Measurements from ENCODE around the gene LARGE2. TPM values are rescaled to one million over a fixed set of nuclear protein-coding genes. Genes with fewer than 3 reads are reported as not detected.

The LARGE2 gene
- total RNA-seq, 1 experiment from 2014 or later: 30.1 TPM

- peak overlapping the region; percentile 86 for H3K4me3 Mint-ChIP-seq (ENCODE audit: low read depth, unreplicated experiment)
- H3K36me3 Mint-ChIP-seq (ENCODE audit: insufficient read depth, unreplicated experiment): peaks cover 36% of the 10 kb centered on the region
- TF ChIP-seq, protein P1, sequence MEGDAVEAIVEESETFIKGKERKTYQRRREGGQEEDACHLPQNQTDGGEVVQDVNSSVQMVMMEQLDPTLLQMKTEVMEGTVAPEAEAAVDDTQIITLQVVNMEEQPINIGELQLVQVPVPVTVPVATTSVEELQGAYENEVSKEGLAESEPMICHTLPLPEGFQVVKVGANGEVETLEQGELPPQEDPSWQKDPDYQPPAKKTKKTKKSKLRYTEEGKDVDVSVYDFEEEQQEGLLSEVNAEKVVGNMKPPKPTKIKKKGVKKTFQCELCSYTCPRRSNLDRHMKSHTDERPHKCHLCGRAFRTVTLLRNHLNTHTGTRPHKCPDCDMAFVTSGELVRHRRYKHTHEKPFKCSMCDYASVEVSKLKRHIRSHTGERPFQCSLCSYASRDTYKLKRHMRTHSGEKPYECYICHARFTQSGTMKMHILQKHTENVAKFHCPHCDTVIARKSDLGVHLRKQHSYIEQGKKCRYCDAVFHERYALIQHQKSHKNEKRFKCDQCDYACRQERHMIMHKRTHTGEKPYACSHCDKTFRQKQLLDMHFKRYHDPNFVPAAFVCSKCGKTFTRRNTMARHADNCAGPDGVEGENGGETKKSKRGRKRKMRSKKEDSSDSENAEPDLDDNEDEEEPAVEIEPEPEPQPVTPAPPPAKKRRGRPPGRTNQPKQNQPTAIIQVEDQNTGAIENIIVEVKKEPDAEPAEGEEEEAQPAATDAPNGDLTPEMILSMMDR (IDR thresholded peaks at IDR 0.05; ENCODE audit: unreplicated experiment): no peak
- no peaks in the 10 kb centered on the region for H3K9me3 Mint-ChIP-seq (ENCODE audit: low read depth, unreplicated experiment)
- H3K27ac Mint-ChIP-seq (ENCODE audit: unreplicated experiment): peak overlapping the region; percentile 91
- CTCF ChIA-PET: no interaction called here
- no peaks in the 10 kb centered on the region for H3K27me3 Mint-ChIP-seq (ENCODE audit: unreplicated experiment)
- TSS peak; percentile 66 for BruUV-seq (replicated peaks)
- peaks cover 9% of the 10 kb centered on the region for H3K4me1 Mint-ChIP-seq (ENCODE audit: low read depth, unreplicated experiment)
- intact Hi-C loops (cut with micrococcal nuclease; ENCODE audit: unreplicated experiment): no loop called here
- DNase-seq: no peak
Observed at GRCh38 chr11:45917286-45917622, 5.2 kb upstream of the LARGE2 start.

DNA sequence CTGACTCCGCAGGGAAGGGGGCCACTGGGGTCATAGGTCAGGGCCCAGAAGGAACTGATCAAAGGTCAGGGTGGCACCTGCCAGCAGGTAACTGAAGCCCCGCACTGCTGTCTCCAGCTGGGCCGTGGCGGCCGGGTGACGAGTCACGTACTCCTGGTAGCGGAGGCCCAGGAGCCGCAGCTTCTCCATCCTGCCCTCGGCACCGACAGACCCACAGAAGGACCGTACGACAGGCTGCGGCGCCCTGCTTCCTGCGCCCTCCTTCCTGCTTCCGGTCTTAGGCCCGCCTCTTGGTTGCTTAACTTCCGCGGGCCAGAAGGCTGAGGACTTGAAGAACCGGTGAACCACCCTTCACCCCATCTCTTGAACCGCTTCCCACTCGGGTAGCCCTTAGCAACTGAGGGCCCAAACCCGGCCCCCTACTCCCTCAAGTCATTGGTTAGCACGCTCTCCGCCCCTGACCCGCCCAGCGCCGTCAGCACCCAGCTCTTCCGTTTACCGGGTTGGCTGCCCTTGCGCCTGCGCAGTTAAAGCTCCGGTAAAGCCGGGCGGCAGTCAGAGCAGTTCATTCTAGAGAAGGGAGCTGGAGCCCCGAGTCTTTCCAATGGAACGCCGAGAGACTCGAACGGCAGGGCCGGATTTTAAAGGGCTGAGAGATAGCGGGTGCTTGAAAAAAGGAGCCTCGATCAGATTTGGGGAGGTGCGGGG is 4.7 kb upstream of the LARGE2 start, which contains the start of gene PEX16:
Gene PEX16 (minus strand): TSS at position 255 of the 708 bp plus-strand sequence. CDS start 66 bp downstream, at position 189.
- H3K4me3 Mint-ChIP-seq (ENCODE audit: low read depth, unreplicated experiment): peak within 1 kb of the TSS; percentile 86
- CTCF ChIA-PET: interaction anchor here (0.6 kb wide), 1 partner anchor 874 kb away, joined by 3 read pairs; no protein-coding TSS in a partner anchor

GRCh38 chr11:45918331-45918941 is 4.0 kb upstream of the LARGE2 start:
- TF ChIP-seq, protein P1 (IDR thresholded peaks at IDR 0.05; ENCODE audit: unreplicated experiment): no peak
- DNase-seq: peak; percentile 87
- intact Hi-C loops (cut with micrococcal nuclease; ENCODE audit: unreplicated experiment): no loop called here
- Mint-ChIP-seq H3K4me3 (ENCODE audit: low read depth, unreplicated experiment) (peak overlapping the region; percentile 86), H3K4me1 (ENCODE audit: low read depth, unreplicated experiment) (peaks cover 9% of the 10 kb centered on the region), H3K27ac (ENCODE audit: unreplicated experiment) (peak overlapping the region; percentile 91), H3K27me3 (ENCODE audit: unreplicated experiment) (no peaks in the 10 kb centered on the region), H3K9me3 (ENCODE audit: low read depth, unreplicated experiment) (no peaks in the 10 kb centered on the region), H3K36me3 (ENCODE audit: insufficient read depth, unreplicated experiment) (peaks cover 41% of the 10 kb centered on the region)
- CTCF ChIA-PET: interaction anchor here (0.6 kb wide), 1 partner anchor 874 kb away, joined by 3 read pairs; no protein-coding TSS in a partner anchor
- BruUV-seq (replicated peaks): no TSS peak

More for the DNA sequence above, 4.7 kb upstream of the LARGE2 start, which contains the start of gene PEX16:
- Mint-ChIP-seq H3K27me3 (ENCODE audit: unreplicated experiment) (no peaks in the 10 kb centered on the region), H3K4me1 (ENCODE audit: low read depth, unreplicated experiment) (peaks cover 9% of the 10 kb centered on the region), H3K36me3 (ENCODE audit: insufficient read depth, unreplicated experiment) (peaks cover 36% of the 10 kb centered on the region), H3K27ac (ENCODE audit: unreplicated experiment) (peak within 1 kb of the TSS; percentile 91), H3K9me3 (ENCODE audit: low read depth, unreplicated experiment) (no peaks in the 10 kb centered on the region)
- BruUV-seq (replicated peaks): no TSS peak
- intact Hi-C loops (cut with micrococcal nuclease; ENCODE audit: unreplicated experiment): no loop called here
- TF ChIP-seq, protein P1 (IDR thresholded peaks at IDR 0.05; ENCODE audit: unreplicated experiment): no peak
- peak; percentile 97 for DNase-seq

- intact Hi-C loops (cut with micrococcal nuclease; ENCODE audit: unreplicated experiment): no loop called here
- TF ChIP-seq, protein P1 (IDR thresholded peaks at IDR 0.05; ENCODE audit: unreplicated experiment): no peak
- Mint-ChIP-seq H3K27ac (ENCODE audit: unreplicated experiment) (peak overlapping the region; percentile 91), H3K4me1 (ENCODE audit: low read depth, unreplicated experiment) (peaks cover 11% of the 10 kb centered on the region), H3K4me3 (ENCODE audit: low read depth, unreplicated experiment) (peak overlapping the region; percentile 86), H3K27me3 (ENCODE audit: unreplicated experiment) (no peaks in the 10 kb centered on the region), H3K9me3 (ENCODE audit: low read depth, unreplicated experiment) (no peaks in the 10 kb centered on the region), H3K36me3 (ENCODE audit: insufficient read depth, unreplicated experiment) (peaks cover 43% of the 10 kb centered on the region)
- BruUV-seq (replicated peaks): no TSS peak
- CTCF ChIA-PET: no interaction called here
- DNase-seq: no peak
Observed at GRCh38 chr11:45918962-45919675, 3.3 kb upstream of the LARGE2 start.
